Ovary (tissue), 9 donors: ENCODE results near the gene SUGT1. TPM values are rescaled to one million over a fixed set of nuclear protein-coding genes. Genes with fewer than 3 reads are reported as not detected.
"Not testable (repeated sequence)": the region's sequence is repeated elsewhere in the genome, so short reads cannot be mapped to it uniquely, and the experiment has no call there.

Experiments
- DNase-seq, 5 donors: peaks; one replicate each; pipeline ENCODE4 v3.0.0-alpha.2; 2019 to 2020
- H3K27ac ChIP-seq, 2 donors: fragments of 200-600 bp; one replicate each; pipeline versions ENCODE4 v1.5.1 to v1.8.0; 2019 to 2022
- H3K27me3 ChIP-seq: fragments of 200-600 bp; one replicate; pipeline ENCODE4 v1.8.0; 2022
- H3K36me3 ChIP-seq: fragments of 200-600 bp; sonication (generic); one replicate; pipeline ENCODE4 v1.5.1; 2019
- H3K4me1 ChIP-seq: one replicate; pipeline ENCODE4 v1.8.1; 2013; ENCODE audit warnings: mild to moderate bottlenecking, moderate library complexity; ENCODE audit not compliant: insufficient read depth
- H3K4me3 ChIP-seq: fragments of 200-600 bp; sonication (generic); one replicate; pipeline ENCODE4 v1.5.1; 2017
- H3K9me3 ChIP-seq, 2 donors: fragments of 200-600 bp in 1 of 2; sonication (generic) in 1 of 2; one replicate each; pipeline versions ENCODE4 v1.5.1 to v1.8.1; 2013 to 2019; ENCODE audit warnings: mild to moderate bottlenecking in 1 of 2, moderate library complexity in 1 of 2
- EP300 ChIP-seq: sonication (generic); formaldehyde crosslinking; IDR thresholded peaks from one replicate; pipeline ENCODE4 v1.6.1; 2017; ENCODE audit warnings: antibody characterized with exemption
- POLR2A ChIP-seq: fragments of 450-650 bp; IDR thresholded peaks from one replicate; pipeline ENCODE4 v1.6.1; 2017; ENCODE audit warnings: antibody characterized with exemption, mild to moderate bottlenecking, moderate library complexity
- WGBS, 3 donors: extraction: QIAGEN DNeasy Blood & Tissue Kit in 1 of 3; methylation state at CpG; one replicate each; pipeline versions ENCODE4 v1.1.5 to v1.1.7; 2013 to 2017; 5-methylcytosine and 5-hydroxymethylcytosine counted together
- intact Hi-C, 4 donors: fragments of 100-400 bp; cut with DNase I; formaldehyde crosslinking; loops; one replicate each; pipeline versions ENCODE4 v1.11.0 to v1.15.1; 2022 to 2023
- polyA plus RNA-seq, 2 donors: library from polyadenylated mRNA; stranded (reverse); fragments of 200-250 nt in 1 of 2; fragments of 350-450 nt in 1 of 2; fragmentation: Illumina TruSeq in 1 of 2; extraction: RNeasy Lipid Tissue Mini Kit (QIAGEN cat#74804) in 1 of 2; gene quantifications; one replicate each; pipeline ENCODE4 v1.2.3, GENCODE V29; 2013 to 2014
- total RNA-seq, 7 donors: library from RNA; depleted of rRNA in 2 of 7; stranded (reverse); fragments of >200 nt in 2 of 7; fragmentation: NEBNext Ultra II Directional in 3 of 7; extraction: Animal tissue kit (Norgen Biotek cat#: 25700) in 3 of 7; gene quantifications; one replicate each; pipeline versions ENCODE4 v1.1.0 to v1.2.4, GENCODE V29; 2016 to 2023
- TF ChIP-seq, protein P1 (sequence below), 3 donors: fragments of 450-650 bp in 2 of 3; fragments of 200-600 bp in 1 of 3; IDR thresholded peaks; one replicate each; pipeline versions ENCODE4 v1.5.1 to v1.8.0; 2016 to 2022; ENCODE audit warnings: antibody characterized with exemption in 3 of 3, mild to moderate bottlenecking in 1 of 3
- donor health status: DM: no; HTN: no; CAD: no; lungs with moderate emphysema.
- donor health status: DM: no; HTN: no; CAD: no.
- donor health status: Bipolar disorder and iron deficiency.
- donor health status: DM: yes; HTN: yes; CAD: no.
- donor health status: DM: no; HTN: no; CAD: no.
- donor health status: DM: yes; HTN: yes; CAD: no.

The SUGT1 gene
- total and polyA plus RNA-seq, 9 donors = 20.0 to 50.7 (median 44.8) TPM

DNA sequence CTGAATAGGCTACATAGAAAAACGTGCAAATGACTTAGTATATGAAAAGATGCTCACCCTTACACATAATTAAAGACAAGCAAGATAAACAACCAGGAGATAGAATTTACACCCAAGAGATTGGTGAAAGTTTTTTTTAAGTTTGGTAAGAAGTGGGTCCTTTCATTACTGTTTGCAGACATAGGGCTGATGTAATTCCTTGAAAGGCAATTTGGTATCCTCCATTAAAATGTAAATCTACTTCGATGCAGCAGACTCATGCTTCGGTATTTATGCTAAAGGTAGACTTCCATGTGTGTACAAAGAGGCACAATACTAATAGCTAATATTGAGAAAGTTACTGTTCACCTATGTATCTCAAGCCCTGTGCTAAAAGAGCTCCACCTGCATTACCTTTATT, 53.4 kb downstream of the SUGT1 start:
- intact Hi-C loops = no loop called here
- TF ChIP-seq EP300 = no peak
- TF ChIP-seq, protein P1, sequence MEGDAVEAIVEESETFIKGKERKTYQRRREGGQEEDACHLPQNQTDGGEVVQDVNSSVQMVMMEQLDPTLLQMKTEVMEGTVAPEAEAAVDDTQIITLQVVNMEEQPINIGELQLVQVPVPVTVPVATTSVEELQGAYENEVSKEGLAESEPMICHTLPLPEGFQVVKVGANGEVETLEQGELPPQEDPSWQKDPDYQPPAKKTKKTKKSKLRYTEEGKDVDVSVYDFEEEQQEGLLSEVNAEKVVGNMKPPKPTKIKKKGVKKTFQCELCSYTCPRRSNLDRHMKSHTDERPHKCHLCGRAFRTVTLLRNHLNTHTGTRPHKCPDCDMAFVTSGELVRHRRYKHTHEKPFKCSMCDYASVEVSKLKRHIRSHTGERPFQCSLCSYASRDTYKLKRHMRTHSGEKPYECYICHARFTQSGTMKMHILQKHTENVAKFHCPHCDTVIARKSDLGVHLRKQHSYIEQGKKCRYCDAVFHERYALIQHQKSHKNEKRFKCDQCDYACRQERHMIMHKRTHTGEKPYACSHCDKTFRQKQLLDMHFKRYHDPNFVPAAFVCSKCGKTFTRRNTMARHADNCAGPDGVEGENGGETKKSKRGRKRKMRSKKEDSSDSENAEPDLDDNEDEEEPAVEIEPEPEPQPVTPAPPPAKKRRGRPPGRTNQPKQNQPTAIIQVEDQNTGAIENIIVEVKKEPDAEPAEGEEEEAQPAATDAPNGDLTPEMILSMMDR (IDR thresholded peaks at IDR 0.05) = no peak
- no peak for TF ChIP-seq POLR2A
- Histone ChIP-seq H3K4me1 (no peaks in the 10 kb centered on the region), H3K36me3 (no peaks in the 10 kb centered on the region), H3K4me3 (no peak overlapping the region), H3K27me3 (no peaks in the 10 kb centered on the region), H3K27ac (no peak overlapping the region), H3K9me3 (no peaks in the 10 kb centered on the region)
- WGBS, 3 donors = 63 to 75% (median 70%) methylated on average over 3 of the region's 3 CpGs
- no peak for DNase-seq

DNA sequence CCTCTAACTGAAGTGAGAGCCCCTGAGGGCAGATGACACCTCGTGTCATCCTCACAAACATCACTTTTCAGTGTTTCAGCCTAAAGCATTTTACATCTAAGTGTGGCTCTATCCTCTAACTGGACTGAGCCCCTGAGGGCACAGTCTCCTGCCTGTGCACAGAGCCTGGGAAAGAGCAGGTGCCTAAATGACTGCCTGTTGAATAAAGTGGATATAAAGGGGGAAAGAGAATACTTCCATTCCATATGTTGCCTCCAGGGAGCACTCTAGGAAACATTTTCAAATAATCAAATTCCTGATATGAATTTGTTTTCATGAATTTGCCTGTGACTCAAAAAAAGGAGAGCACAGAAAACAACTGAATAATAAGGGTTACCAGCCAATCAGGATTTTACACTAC, 54.7 kb downstream of the SUGT1 start:
- no peak overlapping the region for H3K4me3 ChIP-seq
- no peaks in the 10 kb centered on the region for H3K4me1 ChIP-seq
- no peaks in the 10 kb centered on the region for H3K36me3 ChIP-seq
- 79 to 90% (median 79%) methylated on average over 1 of the region's 1 CpG for WGBS, 3 donors
- no peak overlapping the region for H3K27ac ChIP-seq
- no peaks in the 10 kb centered on the region for H3K27me3 ChIP-seq
- no peak for DNase-seq
- no peak for TF ChIP-seq POLR2A
- TF ChIP-seq EP300 = no peak
- TF ChIP-seq, protein P1 (IDR thresholded peaks at IDR 0.05) = no peak
- intact Hi-C loops = no loop called here
- H3K9me3 ChIP-seq = no peaks in the 10 kb centered on the region

DNA sequence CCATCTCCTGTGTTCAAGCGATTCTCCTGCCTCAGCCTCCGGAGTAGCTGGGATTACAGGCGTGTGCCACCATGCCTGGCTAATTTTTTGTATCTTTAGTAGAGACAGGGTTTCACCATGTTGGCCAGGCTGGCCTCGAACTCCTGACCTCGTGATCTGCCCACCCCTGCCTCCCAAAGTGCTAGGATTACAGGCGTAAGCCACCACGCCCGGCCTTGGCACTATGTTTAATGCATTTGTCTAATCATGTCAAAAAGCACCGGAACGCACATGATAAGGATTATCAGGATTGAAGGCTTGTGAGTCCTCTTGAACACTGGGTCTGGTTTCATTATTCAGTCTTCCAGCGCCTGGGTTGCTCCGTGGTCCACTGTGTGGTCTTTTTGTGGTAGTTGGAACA, 55.6 kb downstream of the SUGT1 start:
- intact Hi-C loops, DNase-seq: not testable (repeated sequence)
- 73 to 86% (median 76%) methylated on average over 12 of the region's 12 CpGs for WGBS, 3 donors

DNA sequence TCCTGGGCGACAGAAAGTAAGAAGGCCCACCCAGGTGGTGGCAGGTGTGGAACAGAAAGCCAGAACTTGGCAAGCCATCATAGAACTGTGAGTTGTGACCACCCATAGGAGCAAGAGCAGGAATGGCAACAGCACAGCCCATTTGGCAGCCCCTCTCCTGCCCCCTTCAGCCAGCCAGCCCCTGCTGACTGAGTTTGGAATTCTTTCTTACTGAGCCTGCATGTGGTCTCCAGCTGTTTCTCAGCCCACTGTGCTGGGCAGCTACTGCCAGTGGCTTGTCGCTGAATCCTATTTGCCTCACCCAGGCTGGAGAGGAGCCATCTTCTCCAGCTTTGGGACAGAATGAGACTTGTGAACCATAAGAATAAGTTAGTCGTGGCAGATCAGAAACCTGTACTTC, 58.6 kb downstream of the SUGT1 start:
- Histone ChIP-seq H3K9me3 (no peaks in the 10 kb centered on the region), H3K27ac (no peak overlapping the region), H3K4me3 (no peak overlapping the region), H3K27me3 (no peaks in the 10 kb centered on the region), H3K36me3 (no peaks in the 10 kb centered on the region), H3K4me1 (no peaks in the 10 kb centered on the region)
- DNase-seq = no peak
- TF ChIP-seq, protein P1 (IDR thresholded peaks at IDR 0.05) = no peak
- TF ChIP-seq EP300 (no peak), POLR2A (no peak)
- WGBS, 3 donors = 45 to 63% (median 46%) methylated on average over 3 of the region's 3 CpGs
- intact Hi-C loops = no loop called here

More for the DNA sequence above, 55.6 kb downstream of the SUGT1 start:
- not testable (repeated sequence) for H3K4me1 ChIP-seq, H3K9me3 ChIP-seq, H3K36me3 ChIP-seq, H3K27ac ChIP-seq, H3K4me3 ChIP-seq, H3K27me3 ChIP-seq

DNA sequence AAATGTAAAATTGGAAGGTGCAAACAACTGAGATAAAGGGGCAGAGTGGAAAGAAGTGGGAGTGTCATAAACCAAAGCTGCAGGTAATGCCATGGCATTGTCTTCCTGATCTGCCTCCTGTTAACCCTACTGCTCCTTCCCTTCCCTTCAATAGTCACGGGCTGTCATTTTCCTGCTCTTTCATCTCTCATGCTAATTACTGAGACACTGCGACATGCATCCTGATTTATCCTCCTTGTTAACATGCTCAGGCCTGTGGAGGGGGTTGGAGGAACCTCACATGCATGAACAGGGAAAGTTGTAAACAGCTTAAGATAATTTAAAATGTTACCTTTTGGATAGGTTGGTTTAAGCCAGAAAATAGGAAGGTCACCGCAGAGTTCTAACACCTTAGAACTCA, 59.7 kb downstream of the SUGT1 start:
- Histone ChIP-seq H3K4me1 (no peaks in the 10 kb centered on the region), H3K36me3 (no peaks in the 10 kb centered on the region), H3K27me3 (no peaks in the 10 kb centered on the region), H3K9me3 (no peaks in the 10 kb centered on the region), H3K27ac (no peak overlapping the region), H3K4me3 (no peak overlapping the region)
- no peak for DNase-seq
- TF ChIP-seq POLR2A = no peak
- TF ChIP-seq EP300 = no peak
- TF ChIP-seq, protein P1 (IDR thresholded peaks at IDR 0.05) = no peak
- intact Hi-C loops = no loop called here
- WGBS, 3 donors = 54 to 55% (median 55%) methylated on average over 3 of the region's 3 CpGs
